Activated CD8-positive, alpha-beta T cell treated with anti-CD3 and anti-CD28 coated beads, Interleukin-2, amount 10 ng/mL, durations not matched to agents 7 days and 5 days (primary cell): ENCODE data around the gene MYT1. TPM values are rescaled to one million over a fixed set of nuclear protein-coding genes. Genes with fewer than 3 reads are reported as not detected.
"Not testable (repeated sequence)": the region's sequence is repeated elsewhere in the genome, so short reads cannot be mapped to it uniquely, and the experiment has no call there.

Experiments
- ATAC-seq: fragments of 150-1000 bp; cut with Tn5 transposase; one replicate; pipeline ENCODE4 v1.10.0; 2021; ENCODE audit warnings: moderate library complexity
- CTCF ChIA-PET: fragments of 350-600 bp; sonication (Branson Sonifier 250); formaldehyde crosslinking; loops from one replicate; lab custom pipeline; 2021; ENCODE audit warnings: antibody characterized with exemption; lab: Charles Lee
- POLR2A ChIA-PET: fragments of 350-600 bp; sonication (Branson Sonifier 250); formaldehyde crosslinking; loops from one replicate; lab custom pipeline; 2021; ENCODE audit warnings: antibody characterized with exemption; lab: Charles Lee
- DNase-seq: peaks from one replicate; pipeline ENCODE4 v3.0.0-alpha.2; 2020
- H3K27ac Mint-ChIP-seq: one replicate; pipeline ENCODE4 v1.8.0; 2021; ENCODE audit warnings: mild to moderate bottlenecking, mixed read lengths
- H3K27me3 Mint-ChIP-seq: one replicate; pipeline ENCODE4 v1.8.0; 2021; ENCODE audit warnings: low read depth, mixed read lengths
- H3K36me3 Mint-ChIP-seq: one replicate; pipeline ENCODE4 v1.8.0; 2021; ENCODE audit warnings: low read depth, mixed read lengths
- H3K4me1 Mint-ChIP-seq: one replicate; pipeline ENCODE4 v1.8.0; 2021; ENCODE audit warnings: low read depth, mixed read lengths
- H3K4me3 Mint-ChIP-seq: one replicate; pipeline ENCODE4 v1.8.0; 2021; ENCODE audit warnings: mild to moderate bottlenecking, mixed read lengths
- H3K9me3 Mint-ChIP-seq: one replicate; pipeline ENCODE4 v1.8.0; 2022; ENCODE audit warnings: mixed read lengths; ENCODE audit not compliant: insufficient read depth
- total RNA-seq, 2 experiments: library from RNA; stranded (reverse); gene quantifications; one replicate each; pipeline ENCODE4 v1.2.3, GENCODE V29; 2021

Gene MYT1
- total RNA-seq, 2 experiments from 2014 or later = not detected

DNA sequence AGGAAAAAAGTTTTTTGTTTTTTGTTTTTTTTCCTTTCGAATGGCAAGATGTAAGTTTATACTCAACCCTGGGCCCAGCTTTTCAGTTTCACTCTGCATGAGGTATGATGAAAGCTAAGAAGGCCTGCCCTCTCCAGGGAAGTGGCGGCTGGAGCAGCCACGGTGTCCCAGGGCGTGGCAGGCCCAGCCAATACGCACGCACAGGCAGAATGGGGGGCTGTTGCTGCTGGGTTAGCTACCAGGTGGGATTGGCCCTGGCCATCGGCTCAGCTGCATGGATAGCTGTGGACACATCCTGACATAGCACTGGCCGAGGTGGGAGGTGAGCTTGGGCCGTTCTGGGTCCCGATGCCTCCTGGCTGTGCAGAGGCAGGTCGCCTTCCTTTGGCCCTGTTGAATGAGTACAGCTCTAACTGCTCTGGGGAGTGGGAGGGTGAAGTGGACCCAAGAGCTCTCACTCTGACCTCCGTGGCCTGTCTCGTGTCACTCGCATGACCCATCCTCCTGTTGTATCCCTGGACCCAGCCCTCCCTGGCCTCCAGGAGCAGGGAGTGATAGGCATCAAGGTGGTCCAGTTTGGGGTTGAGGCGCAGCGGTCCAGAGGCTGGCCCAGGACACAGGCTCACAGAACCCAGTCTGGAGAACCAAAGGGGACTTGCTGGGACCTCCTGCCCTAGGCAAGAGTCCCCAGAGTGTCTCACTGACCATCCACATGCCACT is 18.1 kb downstream of the MYT1 start:
- Mint-ChIP-seq H3K27me3 (no peaks in the 10 kb centered on the region), H3K4me3 (no peak overlapping the region), H3K36me3 (peaks cover 2% of the 10 kb centered on the region), H3K9me3 (peaks cover 3% of the 10 kb centered on the region), H3K4me1 (peaks cover 22% of the 10 kb centered on the region), H3K27ac (no peak overlapping the region)
- DNase-seq (no peak), ATAC-seq (no peak)
- CTCF ChIA-PET = no interaction called here
- POLR2A ChIA-PET = no interaction called here

DNA sequence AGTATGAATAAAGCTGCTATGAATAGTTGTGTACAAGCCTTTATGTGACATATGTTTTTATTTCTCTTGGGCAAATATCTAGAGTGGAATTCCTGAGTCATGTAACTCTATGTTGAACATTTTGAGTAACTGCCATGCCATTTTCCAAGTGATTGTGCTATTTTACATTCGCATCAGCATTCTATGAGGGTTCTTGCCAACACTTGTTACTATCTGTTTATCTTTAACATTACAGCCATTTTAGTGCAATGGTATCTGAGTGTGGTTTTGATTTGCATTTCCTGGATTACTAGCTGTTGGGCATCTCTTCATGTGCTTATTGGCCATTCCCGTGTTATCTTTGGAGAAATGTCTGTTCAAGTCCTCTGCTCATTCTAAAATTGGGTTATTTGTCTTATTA is 19.1 kb downstream of the MYT1 start:
- DNase-seq = no peak
- no peaks in the 10 kb centered on the region for H3K27me3 Mint-ChIP-seq
- peaks cover 2% of the 10 kb centered on the region for H3K36me3 Mint-ChIP-seq
- ATAC-seq = no peak
- H3K27ac Mint-ChIP-seq = no peak overlapping the region
- ChIA-PET CTCF (no interaction called here), POLR2A (no interaction called here)
- H3K4me1 Mint-ChIP-seq = peaks cover 22% of the 10 kb centered on the region
- H3K4me3 Mint-ChIP-seq = no peak overlapping the region
- peaks cover 3% of the 10 kb centered on the region for H3K9me3 Mint-ChIP-seq

DNA sequence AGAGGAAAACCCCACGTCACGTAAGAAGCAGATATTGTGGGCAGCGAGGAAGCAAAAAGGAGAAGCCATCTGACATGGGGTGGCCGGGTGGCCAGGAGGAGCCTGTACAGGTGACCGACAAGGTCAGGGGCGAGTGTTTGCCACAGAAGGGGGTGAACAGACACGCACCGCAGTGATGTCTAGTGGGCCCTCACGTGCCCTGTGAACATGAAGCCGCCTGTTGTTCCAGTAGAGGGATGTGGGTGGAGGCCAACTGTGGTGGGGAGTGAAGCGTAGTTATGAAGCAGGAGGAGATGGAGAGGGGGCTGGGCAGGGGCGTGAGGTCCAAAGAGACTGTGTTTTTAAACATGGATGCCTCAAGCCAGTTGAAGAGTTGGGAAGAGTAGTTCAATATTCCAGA is 20.5 kb downstream of the MYT1 start:
- ChIA-PET POLR2A (no interaction called here), CTCF (no interaction called here)
- no peak overlapping the region for H3K27ac Mint-ChIP-seq
- DNase-seq (no peak), ATAC-seq (no peak)
- H3K9me3 Mint-ChIP-seq = peaks cover 3% of the 10 kb centered on the region
- H3K4me1 Mint-ChIP-seq = peaks cover 22% of the 10 kb centered on the region
- no peaks in the 10 kb centered on the region for H3K27me3 Mint-ChIP-seq
- no peak overlapping the region for H3K4me3 Mint-ChIP-seq
- H3K36me3 Mint-ChIP-seq = peaks cover 2% of the 10 kb centered on the region

DNA sequence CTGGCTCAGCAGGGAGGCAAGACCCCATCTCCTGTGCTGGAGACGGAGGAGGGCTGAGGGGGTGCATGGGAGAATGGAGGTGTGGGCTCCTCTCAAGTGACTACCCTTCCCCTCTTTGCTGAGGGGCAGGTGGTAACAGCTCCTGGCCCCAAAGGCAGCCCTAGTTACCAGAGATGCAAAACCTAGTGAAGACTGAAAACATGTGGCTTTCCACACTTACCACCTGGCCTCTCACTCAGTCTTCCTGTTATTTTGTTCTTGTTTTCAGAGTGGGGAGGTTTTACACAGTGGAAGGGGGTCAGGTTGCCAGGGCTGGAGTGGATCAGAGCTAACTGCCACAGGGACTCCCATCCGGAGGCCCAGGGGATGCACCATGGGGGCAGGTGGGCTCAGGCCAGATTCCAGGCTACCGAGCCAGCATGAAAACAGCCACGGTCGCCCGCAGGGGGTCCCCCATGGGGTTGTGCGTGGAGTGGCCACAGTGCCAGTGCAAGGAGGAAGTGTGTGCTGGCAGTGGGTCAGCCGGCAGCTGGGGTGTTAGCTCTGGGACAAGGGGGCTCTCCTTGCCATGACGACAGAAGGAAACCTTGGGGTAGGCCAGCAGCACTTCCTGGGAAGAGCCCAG is 21.1 kb downstream of the MYT1 start:
- DNase-seq (no peak), ATAC-seq (no peak)
- Mint-ChIP-seq H3K36me3 (peaks cover 2% of the 10 kb centered on the region), H3K27ac (peak overlapping the region; percentile 18), H3K9me3 (peaks cover 3% of the 10 kb centered on the region), H3K27me3 (no peaks in the 10 kb centered on the region), H3K4me1 (peaks cover 20% of the 10 kb centered on the region), H3K4me3 (no peak overlapping the region)
- ChIA-PET CTCF (no interaction called here), POLR2A (no interaction called here)

DNA sequence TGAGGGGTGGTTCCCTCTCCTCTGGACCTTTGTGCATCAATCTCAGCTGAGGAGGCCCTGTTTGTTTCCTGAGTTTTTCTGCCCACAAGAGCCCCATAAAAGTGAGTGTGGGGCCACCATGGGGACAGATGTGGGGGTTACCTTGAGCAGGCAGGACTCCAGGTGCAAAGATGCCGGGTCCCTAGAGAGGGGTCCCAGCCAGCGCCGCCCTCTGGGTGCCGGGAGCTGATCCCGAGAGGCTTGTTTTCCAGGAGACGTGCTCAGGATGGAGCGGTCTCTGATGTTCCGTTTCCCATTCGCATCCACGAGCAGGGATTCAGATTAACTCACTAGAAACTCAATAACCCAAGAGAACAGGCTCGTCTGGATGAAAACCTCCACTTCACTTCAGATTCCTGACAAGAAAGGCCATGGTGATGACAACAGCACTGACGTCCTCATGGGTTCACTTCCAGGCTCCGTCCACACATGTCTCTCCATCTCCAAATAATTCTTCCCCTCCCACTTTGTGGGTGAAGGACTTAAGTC is 21.9 kb downstream of the MYT1 start:
- H3K27me3 Mint-ChIP-seq = no peaks in the 10 kb centered on the region
- H3K4me1 Mint-ChIP-seq = peaks cover 14% of the 10 kb centered on the region
- no peak overlapping the region for H3K4me3 Mint-ChIP-seq
- POLR2A ChIA-PET = no interaction called here
- ATAC-seq (no peak), DNase-seq (no peak)
- no peak overlapping the region for H3K27ac Mint-ChIP-seq
- CTCF ChIA-PET = no interaction called here
- peaks cover 3% of the 10 kb centered on the region for H3K9me3 Mint-ChIP-seq
- H3K36me3 Mint-ChIP-seq = peaks cover 2% of the 10 kb centered on the region

DNA sequence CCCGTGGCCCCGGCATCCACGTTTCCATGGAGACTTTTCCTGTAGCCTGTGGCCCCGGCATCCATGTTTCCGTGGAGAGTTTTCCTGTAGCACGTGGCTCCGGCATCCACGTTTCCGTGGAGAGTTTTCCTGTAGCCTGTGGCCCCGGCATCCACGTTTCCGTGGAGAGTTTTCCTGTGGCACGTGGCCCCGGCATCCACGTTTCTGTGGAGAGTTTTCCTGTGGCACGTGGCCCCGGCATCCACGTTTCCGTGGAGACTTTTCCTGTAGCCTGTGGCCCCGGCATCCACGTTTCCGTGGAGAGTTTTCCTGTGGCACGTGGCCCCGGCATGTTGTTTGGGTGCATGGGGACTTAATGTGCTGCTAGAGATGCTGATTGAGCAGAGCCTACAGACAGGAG is 23.0 kb downstream of the MYT1 start:
- CTCF ChIA-PET, H3K27me3 Mint-ChIP-seq, H3K4me3 Mint-ChIP-seq, ATAC-seq, DNase-seq, POLR2A ChIA-PET, H3K36me3 Mint-ChIP-seq, H3K9me3 Mint-ChIP-seq, H3K27ac Mint-ChIP-seq: not testable (repeated sequence)
- peaks cover 10% of the 10 kb centered on the region for H3K4me1 Mint-ChIP-seq

DNA sequence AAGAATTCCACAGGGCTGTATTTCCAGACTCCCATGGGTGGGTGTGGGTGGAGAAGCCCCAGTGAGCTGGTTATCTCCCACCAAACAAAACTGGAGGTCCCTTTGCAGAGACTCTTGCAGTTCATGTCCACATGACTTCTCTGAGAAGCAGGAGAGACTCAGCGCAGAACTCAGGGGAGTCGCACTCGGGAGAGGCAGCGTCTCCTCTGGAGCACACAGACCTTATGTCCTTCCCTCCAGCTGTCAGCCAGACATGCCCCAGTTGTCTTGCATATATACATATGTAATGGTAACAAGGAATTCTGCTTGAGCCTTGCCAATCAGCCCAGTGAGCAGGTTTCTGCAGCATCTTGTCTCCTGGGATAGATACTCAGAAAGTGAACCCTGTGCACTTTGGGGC is 23.8 kb downstream of the MYT1 start:
- ATAC-seq (no peak), DNase-seq (no peak)
- Mint-ChIP-seq H3K27ac (no peak overlapping the region), H3K4me1 (peaks cover 15% of the 10 kb centered on the region), H3K9me3 (peaks cover 3% of the 10 kb centered on the region), H3K27me3 (no peaks in the 10 kb centered on the region), H3K4me3 (no peak overlapping the region), H3K36me3 (peaks cover 2% of the 10 kb centered on the region)
- POLR2A ChIA-PET = no interaction called here
- CTCF ChIA-PET = no interaction called here

DNA sequence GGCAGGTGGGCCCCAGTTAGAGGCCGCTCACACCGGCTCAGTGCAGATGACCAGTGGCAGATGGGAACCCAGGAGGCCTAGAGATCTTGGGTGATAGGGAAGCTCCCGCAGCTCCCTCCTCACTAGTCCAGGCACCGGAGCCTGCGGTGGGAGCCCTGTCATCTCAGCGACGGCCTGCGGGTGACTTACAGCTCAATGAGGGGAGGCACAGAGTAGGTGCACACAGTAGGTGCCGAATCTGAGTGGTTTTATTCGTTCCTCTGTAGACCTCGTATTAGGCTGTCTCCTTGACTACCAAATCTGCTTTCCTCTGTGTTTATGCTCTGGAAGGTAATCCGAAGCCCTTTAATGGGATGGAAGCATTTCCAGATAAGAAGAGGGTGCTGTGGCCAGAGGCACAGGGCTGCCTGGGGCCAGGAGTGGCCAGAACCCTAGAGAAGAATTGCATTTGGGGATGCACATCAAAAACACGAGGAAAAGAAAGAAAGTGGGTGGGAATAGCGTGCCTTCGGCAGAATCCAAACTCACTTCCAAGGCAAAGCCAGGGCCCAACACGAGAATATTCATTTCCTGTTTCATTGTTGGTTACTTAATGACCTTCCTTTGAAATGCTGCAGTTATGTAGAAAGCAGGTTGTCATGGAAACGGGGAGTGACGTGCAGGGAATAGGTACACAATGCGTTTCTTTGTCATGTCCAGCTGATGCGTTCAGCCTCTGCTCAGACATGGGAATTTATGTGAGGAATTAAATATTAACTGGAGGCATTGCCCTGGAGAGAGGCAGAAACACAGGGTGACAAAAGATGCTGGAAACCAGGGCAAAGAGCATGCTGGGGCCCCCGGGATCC is 24.7 kb downstream of the MYT1 start:
- Mint-ChIP-seq H3K36me3 (peaks cover 2% of the 10 kb centered on the region), H3K4me1 (peaks cover 18% of the 10 kb centered on the region), H3K4me3 (no peak overlapping the region), H3K27me3 (no peaks in the 10 kb centered on the region), H3K9me3 (peaks cover 3% of the 10 kb centered on the region), H3K27ac (no peak overlapping the region)
- CTCF ChIA-PET = no interaction called here
- DNase-seq (no peak), ATAC-seq (no peak)
- POLR2A ChIA-PET = no interaction called here

DNA sequence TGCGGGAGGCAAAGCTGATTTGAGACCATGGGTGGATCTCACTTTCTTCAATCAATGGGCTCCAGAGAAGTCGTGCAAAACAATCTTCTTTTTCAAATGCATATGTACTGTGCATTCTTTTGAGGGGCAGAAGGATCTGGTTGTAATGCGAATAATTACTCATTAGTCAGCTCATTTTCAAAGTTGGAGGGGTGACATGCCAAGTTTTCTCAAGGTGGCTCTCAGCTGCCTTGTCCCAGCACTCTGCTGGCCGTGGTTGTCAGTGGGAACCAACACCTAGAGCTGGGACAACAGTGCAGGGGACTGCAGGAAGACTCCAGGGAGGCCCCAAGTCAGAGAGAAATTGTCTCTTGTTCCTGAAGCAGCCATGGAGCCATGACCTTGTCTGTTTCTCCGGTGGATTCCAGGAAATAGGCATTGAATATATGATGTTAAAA is 25.3 kb downstream of the MYT1 start:
- H3K4me1 Mint-ChIP-seq = peaks cover 14% of the 10 kb centered on the region
- CTCF ChIA-PET = no interaction called here
- peaks cover 2% of the 10 kb centered on the region for H3K36me3 Mint-ChIP-seq
- DNase-seq (no peak), ATAC-seq (no peak)
- H3K4me3 Mint-ChIP-seq = no peak overlapping the region
- no peak overlapping the region for H3K27ac Mint-ChIP-seq
- H3K9me3 Mint-ChIP-seq = peaks cover 3% of the 10 kb centered on the region
- no peaks in the 10 kb centered on the region for H3K27me3 Mint-ChIP-seq
- POLR2A ChIA-PET = no interaction called here

DNA sequence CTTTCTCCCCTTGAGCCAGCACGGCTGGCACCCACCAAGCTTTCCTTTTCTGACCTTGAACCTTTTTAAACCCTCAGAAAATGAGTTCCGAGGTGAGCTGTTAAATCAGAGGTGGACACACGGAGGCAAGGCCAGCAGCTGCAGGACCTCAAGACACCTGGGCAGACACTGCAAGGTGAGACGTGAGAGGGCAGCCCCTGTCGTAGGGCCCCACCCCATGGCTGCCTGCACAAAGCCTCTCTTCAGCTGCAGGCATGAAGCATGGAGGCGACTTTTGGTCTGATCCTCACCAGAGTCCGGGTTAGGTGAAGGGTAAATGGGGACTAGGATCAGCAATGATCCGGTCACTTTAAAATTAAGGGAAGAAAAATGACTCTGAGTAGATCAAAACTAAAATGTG is 25.7 kb downstream of the MYT1 start:
- Mint-ChIP-seq H3K9me3 (peaks cover 3% of the 10 kb centered on the region), H3K36me3 (peaks cover 2% of the 10 kb centered on the region), H3K27me3 (no peaks in the 10 kb centered on the region), H3K4me1 (peaks cover 9% of the 10 kb centered on the region), H3K4me3 (no peak overlapping the region), H3K27ac (no peak overlapping the region)
- CTCF ChIA-PET = no interaction called here
- POLR2A ChIA-PET = no interaction called here
- DNase-seq (no peak), ATAC-seq (no peak)

DNA sequence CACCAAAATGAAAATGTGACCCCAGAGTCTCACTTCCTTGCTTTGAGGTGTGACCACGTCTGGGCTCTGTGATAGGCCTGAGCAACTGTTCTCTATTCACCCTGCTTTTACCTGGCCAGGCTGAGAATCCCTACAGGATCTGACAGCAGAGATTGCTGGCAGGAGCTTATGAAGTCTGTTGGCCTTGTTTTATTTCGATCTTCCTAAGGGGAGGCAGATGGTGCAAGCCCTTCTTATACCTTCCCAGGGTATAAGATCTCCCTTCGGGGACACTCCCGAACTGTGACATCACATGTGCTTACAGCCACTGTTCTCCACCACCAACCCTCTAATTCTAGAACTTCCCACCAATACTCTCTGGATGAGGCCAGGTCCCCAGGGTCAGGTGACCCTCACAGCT is 26.8 kb downstream of the MYT1 start:
- H3K27me3 Mint-ChIP-seq = no peaks in the 10 kb centered on the region
- H3K4me1 Mint-ChIP-seq = peaks cover 8% of the 10 kb centered on the region
- peaks cover 3% of the 10 kb centered on the region for H3K9me3 Mint-ChIP-seq
- ChIA-PET CTCF (no interaction called here), POLR2A (no interaction called here)
- DNase-seq (no peak), ATAC-seq (no peak)
- H3K27ac Mint-ChIP-seq = no peak overlapping the region
- no peak overlapping the region for H3K4me3 Mint-ChIP-seq
- peaks cover 2% of the 10 kb centered on the region for H3K36me3 Mint-ChIP-seq

DNA sequence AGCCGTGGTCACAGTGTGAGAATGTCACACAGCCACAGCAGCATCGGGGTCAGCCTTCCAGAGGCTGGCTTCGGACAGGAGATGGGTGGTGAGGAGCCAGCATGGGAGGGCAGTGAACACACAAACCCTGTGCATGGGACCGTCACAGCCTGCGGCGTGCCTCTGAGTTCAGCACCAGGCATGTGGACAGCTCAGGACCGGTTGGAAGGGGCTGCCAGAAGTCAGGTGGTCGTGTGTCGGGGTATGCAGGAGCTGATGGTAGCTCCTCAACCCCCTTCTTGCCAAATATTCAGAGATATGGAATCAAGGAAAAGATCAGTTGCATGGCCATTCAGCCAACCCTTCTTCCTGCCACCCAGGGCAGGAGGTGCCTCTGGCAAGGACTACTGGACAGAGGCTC is 28.2 kb downstream of the MYT1 start:
- no peak overlapping the region for H3K4me3 Mint-ChIP-seq
- peaks cover 8% of the 10 kb centered on the region for H3K4me1 Mint-ChIP-seq
- H3K9me3 Mint-ChIP-seq = no peaks in the 10 kb centered on the region
- ChIA-PET POLR2A (no interaction called here), CTCF (interaction anchor here (0.6 kb wide), 1 partner anchor 8 kb away, joined by 3 read pairs; no protein-coding TSS in a partner anchor)
- H3K36me3 Mint-ChIP-seq = no peaks in the 10 kb centered on the region
- ATAC-seq (no peak), DNase-seq (no peak)
- no peak overlapping the region for H3K27ac Mint-ChIP-seq
- peaks cover 2% of the 10 kb centered on the region for H3K27me3 Mint-ChIP-seq
